Activated naive CD4-positive, alpha-beta T cell treated with anti-CD3 and anti-CD28 coated beads, Interleukin-2, amount 50 U/mL, for 24 hours (primary cell): ENCODE data around the gene ZNRF3.
A peak's percentile ranks its signal among the peaks of the same experiment; 100 is the strongest.
"Not testable (repeated sequence)": the region's sequence is repeated elsewhere in the genome, so short reads cannot be mapped to it uniquely, and the experiment has no call there.

ENCODE experiments used
- H3K27ac Mint-ChIP-seq: one replicate; pipeline ENCODE4 v1.8.0; 2021; ENCODE audit warnings: mild to moderate bottlenecking, mixed read lengths
- H3K27me3 Mint-ChIP-seq: one replicate; pipeline ENCODE4 v1.8.0; 2021; ENCODE audit warnings: mixed read lengths
- H3K36me3 Mint-ChIP-seq: one replicate; pipeline ENCODE4 v1.8.0; 2021; ENCODE audit warnings: mixed read lengths
- H3K4me1 Mint-ChIP-seq: one replicate; pipeline ENCODE4 v1.8.0; 2021; ENCODE audit warnings: mixed read lengths
- H3K4me3 Mint-ChIP-seq: one replicate; pipeline ENCODE4 v1.8.0; 2021; ENCODE audit warnings: mild to moderate bottlenecking, mixed read lengths
- H3K9me3 Mint-ChIP-seq: one replicate; pipeline ENCODE4 v1.8.0; 2021; ENCODE audit warnings: mixed read lengths

Gene ZNRF3

DNA sequence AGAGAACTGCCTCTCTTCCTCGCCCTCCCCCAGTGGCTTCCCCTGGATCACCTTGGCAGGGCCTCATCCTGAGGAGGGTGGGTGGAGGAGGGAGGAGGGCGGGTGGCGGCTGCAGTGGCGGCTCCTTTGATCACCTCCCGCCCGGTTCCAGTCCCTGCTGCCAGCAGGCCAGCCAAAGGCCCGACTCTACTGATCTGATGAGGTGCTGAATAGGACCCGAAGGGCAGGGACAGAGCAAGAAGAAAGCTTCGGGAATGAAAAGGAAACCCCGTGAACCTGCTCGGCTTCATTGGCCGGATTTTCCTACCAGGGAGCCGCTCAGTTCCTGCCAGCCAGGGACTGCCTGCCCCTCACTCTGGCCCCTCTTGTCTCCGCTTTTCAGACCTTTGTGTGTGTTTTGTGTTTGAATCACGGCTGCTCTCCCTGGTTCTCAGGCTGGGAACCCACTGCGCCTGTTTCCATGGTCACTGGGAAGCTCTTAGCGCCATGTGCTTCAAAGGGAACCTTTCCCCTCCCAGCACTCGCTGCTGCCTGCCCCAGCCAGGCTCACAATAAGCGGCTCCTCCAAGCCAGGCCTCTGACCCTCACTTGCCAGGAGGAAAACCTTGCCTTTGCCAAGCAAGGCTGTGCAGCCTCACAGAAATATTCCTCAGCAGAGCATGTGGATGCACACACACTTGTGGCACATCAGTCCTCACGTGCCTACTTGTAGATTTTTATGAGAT, 121.4 kb downstream of the ZNRF3 start:
- H3K4me3 Mint-ChIP-seq = no peak overlapping the region
- H3K36me3 Mint-ChIP-seq = peaks cover 2% of the 10 kb centered on the region
- H3K9me3 Mint-ChIP-seq = no peaks in the 10 kb centered on the region
- peaks cover 6% of the 10 kb centered on the region for H3K27me3 Mint-ChIP-seq
- no peak overlapping the region for H3K27ac Mint-ChIP-seq
- H3K4me1 Mint-ChIP-seq = no peaks in the 10 kb centered on the region

- H3K9me3 Mint-ChIP-seq, H3K27ac Mint-ChIP-seq, H3K36me3 Mint-ChIP-seq, H3K4me1 Mint-ChIP-seq, H3K27me3 Mint-ChIP-seq, H3K4me3 Mint-ChIP-seq: not testable (repeated sequence)
Observed at GRCh38 chr22:29005754-29006153, 122.4 kb downstream of the ZNRF3 start.

DNA sequence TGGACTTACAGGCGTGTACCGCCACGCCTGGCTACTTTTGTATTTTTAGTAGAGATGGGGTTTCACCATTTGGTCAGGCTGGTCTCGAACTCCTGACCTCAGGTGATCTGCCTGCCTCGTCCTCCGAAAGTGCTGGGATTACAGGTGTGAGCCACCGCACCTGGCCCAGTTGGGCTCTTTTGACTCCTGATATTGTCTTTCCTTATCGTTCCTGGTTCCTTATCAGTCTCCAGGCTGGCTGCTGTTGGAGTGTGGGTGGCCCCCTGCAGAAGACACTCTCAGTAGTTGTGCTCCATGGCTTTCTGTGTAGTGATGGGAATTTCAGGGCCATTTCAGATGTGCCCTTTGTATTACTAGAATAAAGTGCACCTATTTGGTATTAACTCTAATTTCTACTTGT, 123.0 kb downstream of the ZNRF3 start:
- no peaks in the 10 kb centered on the region for H3K4me1 Mint-ChIP-seq
- no peak overlapping the region for H3K4me3 Mint-ChIP-seq
- H3K27ac Mint-ChIP-seq = no peak overlapping the region
- peaks cover 6% of the 10 kb centered on the region for H3K27me3 Mint-ChIP-seq
- no peaks in the 10 kb centered on the region for H3K9me3 Mint-ChIP-seq
- peaks cover 5% of the 10 kb centered on the region for H3K36me3 Mint-ChIP-seq

DNA sequence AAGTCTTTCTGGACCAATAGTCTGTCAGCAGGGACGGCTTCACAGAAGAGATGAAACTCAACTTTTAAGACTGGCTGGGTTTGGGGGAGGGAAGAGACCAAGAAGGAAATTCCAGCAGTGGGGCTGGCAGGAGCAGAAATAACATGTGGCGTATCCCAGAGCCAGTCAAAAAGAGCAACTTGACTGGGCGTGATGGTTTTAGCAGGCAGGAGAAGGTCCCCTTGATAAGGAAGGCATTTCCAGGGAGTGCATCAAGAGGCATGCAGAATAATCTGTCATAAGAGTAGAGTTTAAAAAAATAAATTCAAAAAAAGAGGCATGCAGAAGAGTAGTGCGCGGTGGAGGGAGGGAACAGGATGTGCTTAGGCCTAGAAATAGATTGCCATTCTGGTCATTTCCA, 125.8 kb downstream of the ZNRF3 start:
- peaks cover 5% of the 10 kb centered on the region for H3K36me3 Mint-ChIP-seq
- no peak overlapping the region for H3K27ac Mint-ChIP-seq
- no peak overlapping the region for H3K4me3 Mint-ChIP-seq
- H3K4me1 Mint-ChIP-seq = no peaks in the 10 kb centered on the region
- H3K27me3 Mint-ChIP-seq = peaks cover 6% of the 10 kb centered on the region
- no peaks in the 10 kb centered on the region for H3K9me3 Mint-ChIP-seq

DNA sequence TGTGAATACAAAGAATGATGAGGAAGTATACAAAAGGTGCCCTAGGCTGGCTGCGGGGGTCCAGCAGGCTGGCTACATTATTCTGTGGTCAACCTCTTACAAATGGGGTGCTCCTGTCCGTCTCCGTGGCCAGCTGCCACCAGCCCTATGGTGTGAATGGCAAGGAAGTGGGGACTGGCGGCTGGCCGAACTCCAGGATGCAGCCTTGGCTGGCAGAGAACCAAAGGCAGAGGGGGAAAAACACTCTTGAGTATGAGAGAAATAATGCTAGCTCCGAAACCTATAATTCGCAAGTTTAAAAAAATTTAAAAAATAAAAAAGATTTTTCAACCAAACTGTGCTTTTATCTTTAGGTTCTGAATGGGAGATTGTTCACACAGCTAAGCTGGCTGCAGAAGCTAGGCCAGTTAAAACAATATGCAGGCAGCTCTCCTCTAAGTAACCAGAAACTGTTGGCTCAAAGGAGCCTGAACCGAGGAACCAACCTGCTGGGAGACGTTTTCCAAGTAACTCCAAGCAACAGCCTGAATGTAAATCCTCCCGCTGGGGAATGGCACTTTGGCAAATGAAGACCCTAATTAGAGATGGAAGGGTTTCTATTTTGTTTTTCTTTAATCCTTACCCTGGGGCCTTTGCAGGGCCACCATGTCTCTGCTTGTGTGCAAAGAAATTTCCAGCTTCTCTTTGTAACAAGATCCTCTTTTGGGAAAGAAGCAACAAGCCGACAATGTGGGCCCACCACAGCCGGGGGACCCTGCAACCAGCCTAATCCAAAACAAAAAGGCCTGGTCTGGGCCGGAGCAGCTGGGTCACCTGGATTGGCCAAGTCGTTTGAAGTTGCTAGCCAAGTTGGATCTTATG, 128.1 kb downstream of the ZNRF3 start:
- no peak overlapping the region for H3K27ac Mint-ChIP-seq
- H3K4me3 Mint-ChIP-seq = no peak overlapping the region
- H3K27me3 Mint-ChIP-seq = no peaks in the 10 kb centered on the region
- H3K4me1 Mint-ChIP-seq = peaks cover 7% of the 10 kb centered on the region
- H3K36me3 Mint-ChIP-seq = peaks cover 5% of the 10 kb centered on the region
- H3K9me3 Mint-ChIP-seq = no peaks in the 10 kb centered on the region

DNA sequence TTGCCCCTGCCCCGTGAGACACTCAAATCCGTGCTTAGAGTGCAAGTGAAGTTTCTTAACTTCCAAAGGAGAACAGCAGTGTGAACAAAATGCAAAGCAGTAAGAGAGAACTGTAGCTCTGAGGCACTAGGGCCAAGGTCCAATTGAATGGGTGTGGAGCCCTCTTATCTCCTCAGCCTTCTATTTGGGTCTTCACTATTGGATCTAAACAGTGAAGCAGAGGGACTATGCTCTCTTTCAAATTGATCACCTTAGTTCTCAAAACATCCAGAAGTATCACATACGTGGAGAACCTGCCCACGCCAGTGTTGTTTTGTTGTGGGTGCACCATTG, 128.7 kb downstream of the ZNRF3 start:
- no peak overlapping the region for H3K27ac Mint-ChIP-seq
- H3K9me3 Mint-ChIP-seq = no peaks in the 10 kb centered on the region
- H3K27me3 Mint-ChIP-seq = no peaks in the 10 kb centered on the region
- H3K36me3 Mint-ChIP-seq = peaks cover 3% of the 10 kb centered on the region
- peaks cover 12% of the 10 kb centered on the region for H3K4me1 Mint-ChIP-seq
- H3K4me3 Mint-ChIP-seq = no peak overlapping the region

GRCh38 chr22:29012952-29013351, 129.6 kb downstream of the ZNRF3 start:
- Mint-ChIP-seq H3K4me3 (no peak overlapping the region), H3K36me3 (peaks cover 3% of the 10 kb centered on the region), H3K9me3 (no peaks in the 10 kb centered on the region), H3K27ac (no peak overlapping the region), H3K27me3 (no peaks in the 10 kb centered on the region), H3K4me1 (peaks cover 12% of the 10 kb centered on the region)

GRCh38 chr22:29014293-29014692, 130.9 kb downstream of the ZNRF3 start:
- no peak overlapping the region for H3K4me3 Mint-ChIP-seq
- peaks cover 12% of the 10 kb centered on the region for H3K4me1 Mint-ChIP-seq
- peaks cover 2% of the 10 kb centered on the region for H3K27me3 Mint-ChIP-seq
- peaks cover 7% of the 10 kb centered on the region for H3K9me3 Mint-ChIP-seq
- no peak overlapping the region for H3K27ac Mint-ChIP-seq
- peaks cover 9% of the 10 kb centered on the region for H3K36me3 Mint-ChIP-seq

DNA sequence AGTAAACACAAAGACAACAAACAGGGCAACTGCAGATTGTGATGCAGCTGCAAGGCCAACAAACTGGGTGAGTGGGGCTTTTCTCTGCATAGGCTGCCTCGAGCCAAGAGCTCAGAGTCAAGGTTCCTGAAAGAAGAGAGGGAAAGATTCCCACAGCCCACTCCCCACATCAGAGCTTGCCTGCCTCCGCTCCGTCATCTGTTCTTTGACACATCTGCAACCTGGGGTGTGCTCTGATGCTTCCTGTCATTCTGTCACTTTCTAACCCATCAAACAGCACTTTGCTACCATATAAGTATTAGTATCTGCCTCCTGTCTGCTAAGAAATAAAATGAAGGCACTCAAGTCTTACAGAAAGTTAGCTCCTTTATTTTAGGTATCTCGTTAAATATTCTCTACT, 131.4 kb downstream of the ZNRF3 start:
- Mint-ChIP-seq H3K36me3 (peaks cover 9% of the 10 kb centered on the region), H3K27me3 (peaks cover 2% of the 10 kb centered on the region), H3K27ac (no peak overlapping the region), H3K9me3 (peaks cover 7% of the 10 kb centered on the region), H3K4me1 (peaks cover 12% of the 10 kb centered on the region), H3K4me3 (no peak overlapping the region)

DNA sequence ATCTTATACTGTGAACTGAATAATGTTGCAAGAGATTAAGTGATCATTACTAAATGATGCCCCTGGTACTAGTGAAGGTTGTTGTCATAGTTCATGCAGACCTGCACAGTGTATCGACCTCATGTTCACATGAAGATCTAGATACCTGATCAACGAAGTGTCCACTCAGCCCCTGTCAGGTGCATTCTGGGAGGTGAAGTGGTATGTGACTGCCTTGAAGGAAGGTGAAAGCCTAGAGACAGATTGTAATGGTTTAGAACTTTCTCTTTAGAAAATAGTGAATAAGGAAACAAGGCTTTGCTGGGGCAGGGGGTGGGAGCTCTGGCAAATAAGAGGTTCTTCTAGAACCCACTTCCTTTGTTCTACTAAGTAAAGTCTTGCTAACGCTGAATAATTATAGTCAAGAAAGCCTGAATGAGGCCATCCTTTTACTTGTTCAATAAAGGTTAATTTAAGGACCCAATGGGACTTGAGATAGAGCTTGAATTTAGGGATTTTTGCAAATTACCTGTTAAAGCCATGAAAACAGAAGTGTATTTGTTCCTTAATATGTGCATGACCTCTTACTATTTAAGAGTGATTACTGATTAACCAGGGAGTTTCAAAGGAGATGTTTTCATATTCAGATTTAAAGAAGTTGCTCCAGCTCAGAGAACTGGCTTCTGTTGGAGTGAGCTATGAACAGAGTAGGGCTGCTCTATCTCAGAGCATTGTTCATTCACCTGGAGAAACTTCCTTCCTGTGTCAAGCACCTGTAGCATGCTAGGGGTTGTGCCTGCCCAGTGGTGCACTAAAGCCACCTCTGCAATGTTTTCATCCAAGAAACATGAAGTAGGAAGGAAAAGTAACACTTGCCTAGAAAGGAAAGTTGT, 132.9 kb downstream of the ZNRF3 start:
- Mint-ChIP-seq H3K4me1 (peaks cover 12% of the 10 kb centered on the region), H3K4me3 (no peak overlapping the region), H3K27me3 (peaks cover 2% of the 10 kb centered on the region), H3K9me3 (peaks cover 7% of the 10 kb centered on the region), H3K27ac (peak overlapping the region; percentile 3), H3K36me3 (peaks cover 6% of the 10 kb centered on the region)

GRCh38 chr22:29018293-29019189, 135.2 kb downstream of the ZNRF3 start:
- no peak overlapping the region for H3K4me3 Mint-ChIP-seq
- peaks cover 7% of the 10 kb centered on the region for H3K9me3 Mint-ChIP-seq
- H3K4me1 Mint-ChIP-seq = peaks cover 12% of the 10 kb centered on the region
- peaks cover 2% of the 10 kb centered on the region for H3K27me3 Mint-ChIP-seq
- peaks cover 6% of the 10 kb centered on the region for H3K36me3 Mint-ChIP-seq
- H3K27ac Mint-ChIP-seq = no peak overlapping the region

GRCh38 chr22:29022101-29022817, 138.9 kb downstream of the ZNRF3 start:
- no peaks in the 10 kb centered on the region for H3K4me1 Mint-ChIP-seq
- peaks cover 4% of the 10 kb centered on the region for H3K27me3 Mint-ChIP-seq
- peaks cover 7% of the 10 kb centered on the region for H3K9me3 Mint-ChIP-seq
- peaks cover 6% of the 10 kb centered on the region for H3K36me3 Mint-ChIP-seq
- H3K27ac Mint-ChIP-seq = no peak overlapping the region
- H3K4me3 Mint-ChIP-seq = no peak overlapping the region

- Mint-ChIP-seq H3K4me3 (no peak overlapping the region), H3K9me3 (peaks cover 4% of the 10 kb centered on the region), H3K27me3 (peaks cover 5% of the 10 kb centered on the region), H3K36me3 (peaks cover 3% of the 10 kb centered on the region), H3K27ac (no peak overlapping the region), H3K4me1 (no peaks in the 10 kb centered on the region)
Observed at GRCh38 chr22:29023172-29023796, 139.9 kb downstream of the ZNRF3 start.

DNA sequence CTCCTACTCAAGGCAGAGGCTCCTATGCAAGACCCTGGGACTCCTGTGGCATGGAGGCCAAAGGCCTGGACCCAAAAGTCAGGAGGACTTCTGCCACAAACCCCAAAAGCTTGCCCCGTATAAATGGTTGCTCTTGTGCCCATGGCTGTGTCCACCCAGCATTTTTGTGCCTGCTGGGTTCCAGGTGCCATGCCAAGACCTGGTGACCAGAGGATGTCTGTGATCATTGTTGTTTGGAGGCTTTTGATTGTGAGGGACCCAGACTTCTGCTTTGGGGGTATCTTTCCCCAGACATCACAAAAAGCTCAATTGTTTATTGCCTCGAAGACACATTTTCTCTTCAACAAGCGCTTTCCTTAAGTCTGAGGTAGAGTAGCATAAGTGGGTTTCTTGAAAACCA, 143.2 kb downstream of the ZNRF3 start:
- Mint-ChIP-seq H3K9me3 (no peaks in the 10 kb centered on the region), H3K27me3 (peaks cover 24% of the 10 kb centered on the region), H3K4me1 (peaks cover 15% of the 10 kb centered on the region), H3K27ac (no peak overlapping the region), H3K4me3 (no peak overlapping the region), H3K36me3 (peaks cover 2% of the 10 kb centered on the region)
